GM20431 (cell line): ENCODE data around the gene MPV17.
"Not testable (repeated sequence)": the region's sequence is repeated elsewhere in the genome, so short reads cannot be mapped to it uniquely, and the experiment has no call there.

Experiments
- in situ Hi-C: fragments of 300-500 bp; cut with MseI, MboI; formaldehyde crosslinking; loops from one replicate; pipeline ENCODE4 v1.15.0; 2020; ENCODE audit warnings: low sequenced_read_pairs; ENCODE audit not compliant: unreplicated experiment

Gene MPV17

GRCh38 chr2:27303093-27304025 lies 19.5 kb downstream of the MPV17 start:
- in situ Hi-C loops = no loop called here

- in situ Hi-C loops = not testable (repeated sequence)
Observed at GRCh38 chr2:27300606-27301005, 22.3 kb downstream of the MPV17 start.

- in situ Hi-C loops = loop anchor here (25.0 kb wide), 2 partner anchors 336 to 461 kb away; partner anchors contain the start of genes DPYSL5 and MAPRE3
Observed at GRCh38 chr2:27298391-27299080, 24.4 kb downstream of the MPV17 start.

GRCh38 chr2:27297195-27297594 lies 25.7 kb downstream of the MPV17 start:
- in situ Hi-C loops = loop anchor here (25.0 kb wide), 2 partner anchors 335 to 460 kb away; partner anchors contain the start of genes DPYSL5 and MAPRE3

GRCh38 chr2:27296481-27296880 lies 26.4 kb downstream of the MPV17 start:
- in situ Hi-C loops = loop anchor here (25.0 kb wide), 2 partner anchors 334 to 459 kb away; partner anchors contain the start of genes DPYSL5 and MAPRE3

- in situ Hi-C loops = loop anchor here (25.0 kb wide), 2 partner anchors 333 to 458 kb away; partner anchors contain the start of genes DPYSL5 and MAPRE3
Observed at GRCh38 chr2:27294928-27295327, 28.0 kb downstream of the MPV17 start.

GRCh38 chr2:27291865-27292264 lies 31.0 kb downstream of the MPV17 start:
- in situ Hi-C loops = loop anchor here (25.0 kb wide), 2 partner anchors 330 to 455 kb away; partner anchors contain the start of genes DPYSL5 and MAPRE3

GRCh38 chr2:27290549-27290948 lies 32.3 kb downstream of the MPV17 start:
- in situ Hi-C loops = loop anchor here (25.0 kb wide), 2 partner anchors 328 to 453 kb away; partner anchors contain the start of genes DPYSL5 and MAPRE3

- in situ Hi-C loops = loop anchor here (10.0 to 25.0 kb wide), 3 partner anchors 194 to 451 kb away; partner anchors contain the start of genes DPYSL5 and MAPRE3
Observed at GRCh38 chr2:27288610-27289009, 34.3 kb downstream of the MPV17 start.

- in situ Hi-C loops = loop anchor here (10.0 to 25.0 kb wide), 3 partner anchors 191 to 448 kb away; partner anchors contain the start of genes DPYSL5 and MAPRE3
Observed at GRCh38 chr2:27285481-27285880, 37.4 kb downstream of the MPV17 start.

GRCh38 chr2:27284996-27285395 lies 37.9 kb downstream of the MPV17 start:
- in situ Hi-C loops = loop anchor here (10.0 to 25.0 kb wide), 3 partner anchors 190 to 448 kb away; partner anchors contain the start of genes DPYSL5 and MAPRE3

GRCh38 chr2:27282892-27283291 lies 40.0 kb downstream of the MPV17 start:
- in situ Hi-C loops = loop anchor here (10.0 to 25.0 kb wide), 3 partner anchors 188 to 446 kb away; partner anchors contain the start of genes DPYSL5 and MAPRE3

- in situ Hi-C loops = loop anchor here (10.0 to 25.0 kb wide), 3 partner anchors 187 to 445 kb away; partner anchors contain the start of genes DPYSL5 and MAPRE3
Observed at GRCh38 chr2:27281855-27282559, 40.9 kb downstream of the MPV17 start, which contains the start of gene TRIM54. TSS of gene TRIM54 (plus strand) at chr2:27282429. CDS start at chr2:27282732, 303 bp downstream.

- in situ Hi-C loops = loop anchor here (10.0 to 25.0 kb wide), 3 partner anchors 187 to 444 kb away; partner anchors contain the start of genes DPYSL5 and MAPRE3
Observed at GRCh38 chr2:27281442-27281841, 41.5 kb downstream of the MPV17 start.

GRCh38 chr2:27280826-27281225 lies 42.1 kb downstream of the MPV17 start:
- in situ Hi-C loops = loop anchor here (10.0 to 25.0 kb wide), 3 partner anchors 186 to 444 kb away; partner anchors contain the start of genes DPYSL5 and MAPRE3

- in situ Hi-C loops = loop anchor here (25.0 kb wide), 2 partner anchors 316 to 441 kb away; partner anchors contain the start of genes DPYSL5 and MAPRE3
Observed at GRCh38 chr2:27278010-27278409, 44.9 kb downstream of the MPV17 start.

GRCh38 chr2:27275211-27276150 lies 47.4 kb downstream of the MPV17 start, which contains the start of gene DNAJC5G:
TSS of gene DNAJC5G (plus strand) at chr2:27275433. CDS start at chr2:27276729, 1,296 bp downstream.
- in situ Hi-C loops = loop anchor here (25.0 kb wide), 2 partner anchors 313 to 438 kb away; partner anchors contain the start of genes DPYSL5 and MAPRE3
